OCI-LY1 (cell line): Measurements from ENCODE around the gene COA1.

Experiments
- H2AFZ ChIP-seq: fragments of 200-600 bp; sonication (generic), shearing (Covaris generic); 2 replicates; pipeline ENCODE4 v1.6.0; 2014; ENCODE audit warnings: antibody characterized with exemption, mild to moderate bottlenecking, low read length
- H3F3A ChIP-seq: fragments of 200-600 bp; sonication (generic), shearing (Covaris generic); 2 replicates; pipeline ENCODE4 v1.6.0; 2014; ENCODE audit warnings: mild to moderate bottlenecking, antibody characterized with exemption, low read length, moderate library complexity; ENCODE audit not compliant: insufficient read depth
- H3K27ac ChIP-seq: fragments of 200-600 bp; sonication (generic); 2 replicates; pipeline ENCODE4 v1.5.1; 2014; ENCODE audit warnings: low read length, mixed run types, mild to moderate bottlenecking, low read depth; ENCODE audit not compliant: poor library complexity, severe bottlenecking
- H3K27me3 ChIP-seq: fragments of 200-600 bp; sonication (generic); 2 replicates; pipeline ENCODE4 v1.6.0; 2014; ENCODE audit warnings: antibody characterized with exemption, mild to moderate bottlenecking, low read length, moderate library complexity; ENCODE audit not compliant: insufficient read depth
- H3K36me3 ChIP-seq: fragments of 200-600 bp; sonication (generic); 2 replicates; pipeline ENCODE4 v1.6.1; 2014; ENCODE audit warnings: mild to moderate bottlenecking, antibody characterized with exemption, low read length, moderate library complexity, mixed read lengths; ENCODE audit not compliant: insufficient read depth
- H3K4me1 ChIP-seq: fragments of 200-600 bp; sonication (generic); 2 replicates; pipeline ENCODE4 v1.5.1; 2014; ENCODE audit warnings: mild to moderate bottlenecking, low read length, moderate library complexity; ENCODE audit not compliant: insufficient read depth, severe bottlenecking
- H3K4me2 ChIP-seq: fragments of 200-600 bp; sonication (generic), shearing (Covaris generic); 2 replicates; pipeline ENCODE4 v1.6.1; 2014; ENCODE audit warnings: low read length
- H3K4me3 ChIP-seq: fragments of 200-600 bp; sonication (generic); 2 replicates; pipeline ENCODE4 v1.5.1; 2014; ENCODE audit warnings: low read length, low read depth, mild to moderate bottlenecking, mixed read lengths; ENCODE audit not compliant: poor library complexity, severe bottlenecking
- H3K79me2 ChIP-seq: fragments of 200-600 bp; shearing (Covaris generic); 2 replicates; pipeline ENCODE4 v1.6.1; 2016; ENCODE audit warnings: mixed run types, low read length, mixed read lengths; ENCODE audit not compliant: insufficient read depth
- H3K9ac ChIP-seq: fragments of 200-600 bp; sonication (generic), shearing (Covaris generic); 2 replicates; pipeline ENCODE4 v1.6.1; 2014; ENCODE audit warnings: mild to moderate bottlenecking, low read length, mixed read lengths
- H3K9me2 ChIP-seq: fragments of 200-600 bp; sonication (generic), shearing (Covaris generic); 2 replicates; pipeline ENCODE4 v1.6.1; 2014; ENCODE audit warnings: low read depth, mild to moderate bottlenecking, low read length, mixed read lengths
- H3K9me3 ChIP-seq: fragments of 200-600 bp; shearing (Covaris generic); 2 replicates; pipeline ENCODE4 v1.6.1; 2014; ENCODE audit warnings: low read length, mixed read lengths
- H4K20me1 ChIP-seq: fragments of 200-600 bp; sonication (generic), shearing (Covaris generic); 2 replicates; pipeline ENCODE4 v1.6.0; 2016; ENCODE audit warnings: mild to moderate bottlenecking, low read length; ENCODE audit not compliant: insufficient read depth
- CTCF ChIP-seq: fragments of 200-600 bp; sonication (generic), shearing (Covaris generic); IDR thresholded peaks from 2 replicates; pipeline ENCODE4 v1.5.1; 2017; ENCODE audit warnings: mild to moderate bottlenecking, antibody characterized with exemption, low read length, moderate library complexity, mixed read lengths
- EZH2 ChIP-seq: fragments of 200-600 bp; sonication (generic), shearing (Covaris generic); IDR thresholded peaks from 2 replicates; pipeline ENCODE4 v1.8.0; 2017; ENCODE audit warnings: borderline replicate concordance, mixed run types, mild to moderate bottlenecking, antibody characterized with exemption, low read length, moderate library complexity, mixed read lengths

Gene COA1

GRCh38 chr7:43754596-43754995 is 25.3 kb upstream of the COA1 start:
- no peak overlapping the region for H3K4me2 ChIP-seq
- no peak overlapping the region for H3K27ac ChIP-seq
- H3K4me3 ChIP-seq = no peak overlapping the region
- no peaks in the 10 kb centered on the region for H3F3A ChIP-seq
- H3K4me1 ChIP-seq = peaks cover 5% of the 10 kb centered on the region
- no peaks in the 10 kb centered on the region for H3K9me3 ChIP-seq
- H3K9me2 ChIP-seq = no peaks in the 10 kb centered on the region
- TF ChIP-seq CTCF (no peak), EZH2 (no peak)
- H3K36me3 ChIP-seq = no peaks in the 10 kb centered on the region
- no peak overlapping the region for H3K9ac ChIP-seq
- H4K20me1 ChIP-seq = no peaks in the 10 kb centered on the region
- peaks cover 12% of the 10 kb centered on the region; the same call in 1 of the 2 replicates for H3K27me3 ChIP-seq
- H3K79me2 ChIP-seq = no peaks in the 10 kb centered on the region
- H2AFZ ChIP-seq = no peak overlapping the region

DNA sequence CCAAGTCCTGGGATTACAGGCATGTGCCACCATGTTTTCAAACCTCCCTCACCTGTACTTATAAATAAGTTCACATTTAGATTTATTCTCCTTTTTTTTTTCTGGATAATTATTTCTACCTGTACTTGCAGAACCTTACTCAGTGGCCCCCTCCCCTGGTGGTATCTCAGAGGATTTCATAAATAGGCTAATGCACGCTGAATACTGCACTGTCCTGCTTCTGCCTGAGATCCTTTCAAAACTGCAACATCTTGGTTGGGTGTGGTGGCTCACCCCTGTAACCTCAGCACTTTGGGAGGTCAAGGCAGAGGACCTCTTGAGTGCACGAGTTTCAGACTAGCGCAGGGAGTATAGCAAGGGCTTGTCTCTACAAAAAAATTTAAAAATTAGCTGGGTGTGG is 24.5 kb upstream of the COA1 start:
- H3K36me3 ChIP-seq = no peaks in the 10 kb centered on the region

GRCh38 chr7:43753271-43753810 is 24.0 kb upstream of the COA1 start:
- H3K9ac ChIP-seq = no peak overlapping the region
- no peaks in the 10 kb centered on the region for H3K36me3 ChIP-seq
- TF ChIP-seq EZH2 = no peak
- TF ChIP-seq CTCF = no peak
- no peak overlapping the region for H3K4me2 ChIP-seq
- H3K9me3 ChIP-seq = no peaks in the 10 kb centered on the region
- H3K4me1 ChIP-seq = no peaks in the 10 kb centered on the region
- no peak overlapping the region for H3K27ac ChIP-seq
- no peaks in the 10 kb centered on the region for H3F3A ChIP-seq
- H3K4me3 ChIP-seq = no peak overlapping the region
- H2AFZ ChIP-seq = no peak overlapping the region
- H3K9me2 ChIP-seq = no peaks in the 10 kb centered on the region
- no peaks in the 10 kb centered on the region for H3K79me2 ChIP-seq
- no peaks in the 10 kb centered on the region for H4K20me1 ChIP-seq
- peaks cover 17% of the 10 kb centered on the region; the same call in 1 of the 2 replicates for H3K27me3 ChIP-seq

More for the DNA sequence above, 24.5 kb upstream of the COA1 start:
- Histone ChIP-seq H3K4me2 (no peak overlapping the region), H3K4me3 (no peak overlapping the region), H3K9me3 (no peaks in the 10 kb centered on the region), H3K9me2 (no peaks in the 10 kb centered on the region), H3K27ac (no peak overlapping the region), H4K20me1 (no peaks in the 10 kb centered on the region), H3K27me3 (peaks cover 17% of the 10 kb centered on the region; the same call in 1 of the 2 replicates), H3F3A (no peaks in the 10 kb centered on the region), H3K9ac (no peak overlapping the region), H3K4me1 (peaks cover under 1% of the 10 kb centered on the region), H3K79me2 (no peaks in the 10 kb centered on the region), H2AFZ (no peak overlapping the region)
- no peak for TF ChIP-seq EZH2
- peak; percentile 18; the same call in 1 of the 2 replicates for TF ChIP-seq CTCF
